Fibroblast of the aortic adventitia (primary cell): Measurements from ENCODE around the gene CCP110. TPM values are rescaled to one million over a fixed set of nuclear protein-coding genes. Genes with fewer than 3 reads are reported as not detected.

Experiments used
- DNase-seq: peaks from one replicate; pipeline ENCODE4 v3.0.0-alpha.2; 2010; ENCODE audit warnings: low read depth
- H3K4me3 ChIP-seq: 2 replicates; pipeline ENCODE4 v1.5.1; 2011; ENCODE audit warnings: low read depth, mild to moderate bottlenecking, control low read depth, low read length, moderate library complexity
- total RNA-seq: library from RNA; depleted of rRNA; stranded (reverse); fragments of >200 nt; gene quantifications from 2 replicates; pipeline ENCODE4 v1.2.3, GENCODE V29; 2012; ENCODE audit warnings: low replicate concordance
- TF ChIP-seq, protein P1 (sequence below): IDR thresholded peaks from 2 replicates; pipeline ENCODE4 v1.5.1; 2011; ENCODE audit warnings: mild to moderate bottlenecking, low read length, control low read depth, inconsistent platforms; ENCODE audit not compliant: insufficient read depth

Gene CCP110
- total RNA-seq, 1 donor, result 23.3 TPM

DNA sequence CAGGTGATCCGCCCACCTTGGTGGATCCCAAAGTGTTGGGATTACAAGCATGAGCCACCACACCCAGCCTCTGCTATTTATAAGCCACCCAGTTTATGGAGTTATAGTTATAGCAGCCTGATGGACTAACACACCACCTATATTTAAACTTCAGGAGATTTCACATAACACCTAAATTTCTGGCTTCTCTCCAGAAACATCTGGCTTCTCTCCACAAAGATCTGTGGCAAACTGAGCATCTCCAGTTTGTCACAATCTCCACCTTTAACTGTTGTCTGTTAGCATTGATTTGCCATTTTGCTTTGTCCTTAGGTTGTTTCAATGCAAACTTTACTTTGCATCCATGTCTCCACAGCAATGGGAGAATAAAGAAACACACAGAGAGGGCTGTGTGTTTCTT, 41.5 kb upstream of the CCP110 start:
- no peak for DNase-seq
- TF ChIP-seq, protein P1, sequence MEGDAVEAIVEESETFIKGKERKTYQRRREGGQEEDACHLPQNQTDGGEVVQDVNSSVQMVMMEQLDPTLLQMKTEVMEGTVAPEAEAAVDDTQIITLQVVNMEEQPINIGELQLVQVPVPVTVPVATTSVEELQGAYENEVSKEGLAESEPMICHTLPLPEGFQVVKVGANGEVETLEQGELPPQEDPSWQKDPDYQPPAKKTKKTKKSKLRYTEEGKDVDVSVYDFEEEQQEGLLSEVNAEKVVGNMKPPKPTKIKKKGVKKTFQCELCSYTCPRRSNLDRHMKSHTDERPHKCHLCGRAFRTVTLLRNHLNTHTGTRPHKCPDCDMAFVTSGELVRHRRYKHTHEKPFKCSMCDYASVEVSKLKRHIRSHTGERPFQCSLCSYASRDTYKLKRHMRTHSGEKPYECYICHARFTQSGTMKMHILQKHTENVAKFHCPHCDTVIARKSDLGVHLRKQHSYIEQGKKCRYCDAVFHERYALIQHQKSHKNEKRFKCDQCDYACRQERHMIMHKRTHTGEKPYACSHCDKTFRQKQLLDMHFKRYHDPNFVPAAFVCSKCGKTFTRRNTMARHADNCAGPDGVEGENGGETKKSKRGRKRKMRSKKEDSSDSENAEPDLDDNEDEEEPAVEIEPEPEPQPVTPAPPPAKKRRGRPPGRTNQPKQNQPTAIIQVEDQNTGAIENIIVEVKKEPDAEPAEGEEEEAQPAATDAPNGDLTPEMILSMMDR, result no peak
- H3K4me3 ChIP-seq, result no peak overlapping the region

DNA sequence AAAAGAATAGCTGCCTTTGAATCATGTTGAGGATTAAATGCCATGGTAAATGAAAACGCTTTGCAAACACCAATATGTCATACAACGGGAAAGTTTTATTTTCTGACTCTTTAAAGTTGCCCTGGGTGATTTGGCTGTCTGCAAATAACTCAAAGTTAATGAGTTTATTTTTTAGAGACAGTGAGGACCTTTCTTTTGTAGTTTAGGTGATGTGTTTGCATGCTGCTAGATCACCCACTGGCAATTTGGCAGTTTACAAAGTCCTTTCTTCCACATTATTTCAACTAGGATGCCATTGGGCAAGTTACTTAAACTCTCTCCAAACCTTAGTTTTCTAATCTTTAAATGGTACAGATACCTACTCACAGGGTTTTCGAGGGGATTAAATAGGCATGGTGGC, 39.6 kb upstream of the CCP110 start:
- H3K4me3 ChIP-seq, result no peak overlapping the region
- TF ChIP-seq, protein P1, result no peak
- DNase-seq, result no peak

DNA sequence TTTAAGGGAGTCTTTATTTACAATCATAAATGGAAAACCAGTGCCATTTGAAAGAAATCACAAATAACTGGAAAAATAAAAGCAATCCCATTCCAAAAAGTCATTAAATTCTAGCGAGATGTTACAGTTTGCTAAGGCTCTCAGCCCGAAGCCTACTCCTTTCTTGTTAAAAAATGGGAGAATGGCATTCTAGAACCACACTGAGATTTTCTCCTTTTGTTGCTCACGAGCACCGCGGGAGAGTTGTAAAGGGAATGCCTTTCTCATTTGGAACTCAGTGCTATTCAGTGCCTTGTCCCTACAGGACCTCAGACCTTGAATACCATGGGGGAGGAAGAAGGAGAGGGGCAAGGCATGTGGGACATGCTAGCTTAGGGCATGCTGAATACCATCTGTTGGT, 38.1 kb upstream of the CCP110 start:
- no peak overlapping the region for H3K4me3 ChIP-seq
- no peak for DNase-seq
- TF ChIP-seq, protein P1, result no peak

DNA sequence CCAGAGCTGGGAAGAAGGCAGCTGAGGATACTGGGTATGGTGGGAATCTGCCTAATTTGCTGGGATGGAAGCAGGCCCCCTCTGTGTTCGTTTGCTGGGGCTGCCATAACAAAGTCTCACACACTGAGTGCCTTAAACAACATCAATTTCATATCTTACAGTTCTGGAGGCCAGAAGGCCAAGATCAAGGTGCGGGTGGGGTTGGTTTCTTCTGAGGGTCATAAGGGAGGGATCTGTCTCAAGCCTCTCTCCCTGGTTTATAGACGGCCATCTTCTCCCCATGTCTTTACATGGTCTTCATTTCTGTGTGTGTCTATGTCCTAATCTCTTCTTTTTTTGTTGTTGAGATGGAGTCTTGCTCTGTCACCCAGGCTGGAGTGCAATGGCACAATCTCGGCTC, 37.7 kb upstream of the CCP110 start:
- TF ChIP-seq, protein P1, result no peak
- H3K4me3 ChIP-seq, result no peak overlapping the region
- no peak for DNase-seq

DNA sequence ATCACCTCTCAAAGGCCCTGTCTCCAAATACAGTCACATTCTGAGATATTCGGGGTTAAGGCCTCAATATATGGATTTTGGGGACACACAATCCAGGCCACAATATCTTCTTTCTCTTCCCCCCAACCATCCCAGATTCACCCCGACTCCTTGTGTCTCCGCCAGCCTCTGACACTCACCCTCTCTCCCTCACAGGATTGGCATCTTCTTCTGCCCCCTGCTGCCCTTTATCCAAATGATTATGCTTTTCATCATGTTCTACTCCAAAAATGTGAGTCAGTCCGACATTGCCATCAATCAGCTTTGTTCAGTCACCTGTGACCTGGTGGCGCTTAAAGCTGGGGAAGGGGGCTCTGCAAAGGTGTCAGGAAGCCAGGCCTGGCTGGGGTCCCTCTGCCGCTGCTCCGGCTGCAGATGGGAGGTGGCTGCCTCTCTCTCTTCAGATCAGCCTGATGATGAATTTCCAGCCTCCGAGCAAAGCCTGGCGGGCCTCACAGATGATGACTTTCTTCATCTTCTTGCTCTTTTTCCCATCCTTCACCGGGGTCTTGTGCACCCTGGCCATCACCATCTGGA, 36.9 kb upstream of the CCP110 start:
- TF ChIP-seq, protein P1, result no peak
- no peak for DNase-seq
- H3K4me3 ChIP-seq, result no peak overlapping the region

DNA sequence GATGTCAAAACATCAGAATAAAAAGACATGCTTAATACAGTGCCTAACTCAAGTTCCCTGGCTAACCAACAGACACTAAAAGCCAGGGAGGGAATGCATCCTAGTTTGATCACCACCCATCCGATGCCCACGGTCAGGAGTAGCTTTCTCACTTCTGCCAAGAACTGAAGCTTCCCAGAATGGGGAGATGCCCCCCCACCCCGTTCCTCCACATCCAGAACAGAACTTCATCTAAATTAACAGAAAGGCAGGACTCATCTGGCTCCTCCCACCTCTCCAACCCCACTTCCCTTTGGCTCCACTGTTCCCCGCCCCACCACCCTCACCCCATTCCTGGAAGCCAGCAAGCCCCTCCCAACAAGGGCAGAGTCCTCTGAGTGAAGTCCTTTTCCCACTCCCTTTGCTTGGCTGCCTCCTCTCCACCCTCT, 35.5 kb upstream of the CCP110 start:
- TF ChIP-seq, protein P1, result no peak
- DNase-seq, result no peak
- no peak overlapping the region for H3K4me3 ChIP-seq

DNA sequence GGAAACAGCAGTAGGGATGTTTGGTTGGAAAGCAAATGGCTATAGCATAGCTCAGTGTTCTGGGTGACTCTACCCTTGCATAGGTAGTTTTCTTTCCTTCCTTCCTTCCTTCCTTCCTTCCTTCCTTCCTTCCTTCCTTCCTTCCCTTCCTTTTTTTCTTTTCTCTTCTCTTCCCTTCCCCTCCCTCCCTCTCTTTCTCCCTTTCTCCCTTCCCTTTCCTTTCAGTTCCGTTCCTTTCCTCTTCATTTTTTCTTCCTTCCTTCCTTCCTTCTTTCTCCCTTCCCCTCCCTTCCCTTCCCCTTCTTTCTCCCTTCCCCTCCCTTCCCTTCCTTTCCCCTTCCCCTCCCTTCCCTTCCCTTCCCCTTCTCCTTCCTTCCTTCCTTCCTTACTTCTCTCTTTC, 33.1 kb upstream of the CCP110 start:
- TF ChIP-seq, protein P1, result no peak
- no peak overlapping the region for H3K4me3 ChIP-seq
- DNase-seq, result no peak
